HUES48 (cell line): ENCODE measurements around the gene TBXAS1.

Source experiments
- H3K27ac ChIP-seq: one replicate; pipeline ENCODE4 v1.7.0; 2013; ENCODE audit warnings: low read depth, low read length, inconsistent platforms
- H3K27me3 ChIP-seq: 2 replicates; pipeline ENCODE4 v1.6.1; 2013; ENCODE audit warnings: mild to moderate bottlenecking, low read length; ENCODE audit not compliant: control insufficient read depth, insufficient read depth
- H3K36me3 ChIP-seq: 2 replicates; pipeline ENCODE4 v1.6.1; 2013; ENCODE audit warnings: low read length; ENCODE audit not compliant: control insufficient read depth, insufficient read depth
- H3K4me1 ChIP-seq: 2 replicates; pipeline ENCODE4 v1.6.1; 2013; ENCODE audit warnings: mild to moderate bottlenecking, low read length; ENCODE audit not compliant: control insufficient read depth, insufficient read depth
- H3K4me3 ChIP-seq: 2 replicates; pipeline ENCODE4 v1.5.1; 2013; ENCODE audit warnings: mild to moderate bottlenecking, low read depth, low read length
- H3K9ac ChIP-seq: 2 replicates; pipeline ENCODE4 v1.6.1; 2013; ENCODE audit warnings: mild to moderate bottlenecking, low read depth, low read length, moderate library complexity
- H3K9me3 ChIP-seq: 2 replicates; pipeline ENCODE4 v1.6.1; 2013; ENCODE audit warnings: low read length; ENCODE audit not compliant: control insufficient read depth, insufficient read depth

Gene TBXAS1

DNA sequence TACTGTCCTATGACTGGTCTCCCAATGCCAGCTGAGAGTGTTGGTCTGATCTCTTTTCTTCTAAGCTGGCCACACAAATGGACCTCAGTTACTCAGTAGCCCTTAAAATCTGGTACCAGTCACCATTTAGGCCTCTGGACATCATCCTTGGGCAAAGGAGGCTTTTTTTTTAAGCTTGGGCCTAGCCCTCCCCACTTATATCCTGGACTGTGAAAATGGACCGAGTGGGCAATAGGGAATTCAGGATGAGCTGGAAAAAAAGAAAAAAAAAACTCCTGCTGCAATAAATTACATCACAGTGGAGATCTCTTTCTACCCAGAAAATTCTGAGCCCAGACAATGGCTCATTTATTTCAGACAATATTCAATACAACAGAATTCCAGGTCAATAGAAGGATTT lies 165.3 kb downstream of the TBXAS1 start:
- no peaks in the 10 kb centered on the region for H3K9me3 ChIP-seq
- no peak overlapping the region for H3K4me3 ChIP-seq
- H3K9ac ChIP-seq: no peak overlapping the region
- no peaks in the 10 kb centered on the region for H3K27me3 ChIP-seq
- H3K27ac ChIP-seq: no peak overlapping the region
- no peaks in the 10 kb centered on the region for H3K36me3 ChIP-seq
- peaks cover 4% of the 10 kb centered on the region; the same call in 1 of the 2 replicates for H3K4me1 ChIP-seq

DNA sequence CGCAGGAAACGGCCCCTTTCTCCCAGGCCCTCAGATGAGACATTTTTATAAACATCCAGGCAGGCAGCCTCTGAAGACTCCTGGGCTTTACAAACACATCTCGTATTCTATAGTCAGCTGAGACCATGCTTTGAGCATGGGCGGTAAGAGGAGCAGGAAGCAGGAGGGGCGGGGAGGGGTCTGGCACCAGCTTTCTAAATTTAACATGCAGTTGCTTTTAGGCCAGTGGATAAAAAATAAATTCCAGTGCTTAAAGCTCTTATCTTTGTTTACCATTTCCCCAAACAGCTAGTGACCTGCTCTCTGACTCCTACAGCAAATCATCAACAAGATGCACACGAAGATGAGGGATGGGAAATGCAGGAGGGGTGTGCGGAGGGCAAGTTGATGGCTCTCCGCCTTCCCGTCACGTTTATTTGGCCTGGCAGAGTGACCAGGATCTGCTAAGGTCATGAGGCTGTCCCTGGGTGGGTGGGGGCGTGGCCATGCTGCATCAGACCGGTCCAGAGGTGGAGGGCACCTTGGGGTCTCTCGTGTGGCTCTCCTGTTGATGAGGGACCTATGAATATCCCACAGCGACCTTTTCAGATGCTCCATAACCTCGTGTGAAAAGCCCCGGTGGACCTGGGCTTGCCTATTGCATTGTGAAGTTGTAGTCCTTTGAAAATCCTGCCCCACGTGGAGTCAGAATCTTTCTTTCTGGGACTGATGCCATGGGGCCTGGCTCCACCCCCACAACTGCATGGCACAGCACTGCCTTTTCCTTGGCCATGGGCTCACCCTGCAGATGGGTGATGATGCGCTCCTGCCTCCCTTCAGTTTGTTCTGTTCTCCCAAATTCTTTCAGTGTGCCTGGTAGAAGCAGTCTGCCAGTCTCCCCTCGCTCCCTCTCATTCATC lies 166.2 kb downstream of the TBXAS1 start:
- Histone ChIP-seq H3K4me3 (no peak overlapping the region), H3K27ac (no peak overlapping the region), H3K4me1 (peaks cover under 1% of the 10 kb centered on the region; the same call in 1 of the 2 replicates), H3K9me3 (no peaks in the 10 kb centered on the region), H3K36me3 (no peaks in the 10 kb centered on the region), H3K9ac (no peak overlapping the region), H3K27me3 (no peaks in the 10 kb centered on the region)

DNA sequence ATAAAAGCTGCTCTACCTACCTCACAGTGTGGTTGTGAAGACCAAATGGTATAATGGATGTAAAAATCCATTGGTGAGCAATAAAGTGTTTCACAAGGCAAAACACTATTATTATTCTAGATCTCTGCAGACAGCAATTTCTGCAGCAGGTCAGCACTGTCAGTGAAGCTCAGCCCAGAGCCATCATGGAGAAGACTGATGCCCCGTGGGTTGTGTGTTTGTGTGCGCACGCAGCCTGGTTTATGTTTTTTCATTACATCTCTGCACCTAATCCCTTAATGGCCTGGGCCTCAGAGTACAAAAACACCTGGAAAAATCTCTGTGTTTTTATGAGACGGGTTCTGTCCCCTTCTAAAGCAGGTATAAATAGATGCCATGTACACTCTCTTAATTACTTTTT lies 169.5 kb downstream of the TBXAS1 start:
- no peaks in the 10 kb centered on the region for H3K4me1 ChIP-seq
- H3K9ac ChIP-seq: no peak overlapping the region
- H3K36me3 ChIP-seq: no peaks in the 10 kb centered on the region

DNA sequence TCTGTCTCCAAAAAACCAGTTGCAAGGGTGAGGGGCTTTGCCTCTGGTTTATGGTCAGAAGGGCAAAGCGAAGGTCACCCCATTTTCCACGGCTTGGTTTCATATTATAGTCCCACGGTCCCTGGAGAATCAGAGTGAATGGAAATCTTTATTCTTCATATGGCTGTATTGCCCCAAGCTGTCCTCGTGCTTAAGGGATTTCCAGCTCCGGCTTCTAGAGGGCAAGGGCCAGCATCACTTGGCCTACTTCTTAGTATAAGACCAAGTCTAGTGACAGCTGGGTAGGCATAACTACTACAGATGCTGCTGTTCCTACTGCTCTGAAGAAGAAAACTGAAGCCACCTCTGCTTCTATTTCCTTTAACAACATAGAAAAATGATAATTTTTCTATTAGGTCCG lies 170.5 kb downstream of the TBXAS1 start:
- Histone ChIP-seq H3K9ac (no peak overlapping the region), H3K27me3 (no peaks in the 10 kb centered on the region), H3K9me3 (no peaks in the 10 kb centered on the region), H3K4me1 (0 out of 2 replicates have a peak, but pooled peaks cover 3% of the 10 kb centered on the region), H3K36me3 (no peaks in the 10 kb centered on the region), H3K4me3 (no peak overlapping the region), H3K27ac (no peak overlapping the region)

More for the DNA sequence above, 169.5 kb downstream of the TBXAS1 start:
- Histone ChIP-seq H3K27ac (no peak overlapping the region), H3K27me3 (no peaks in the 10 kb centered on the region), H3K9me3 (no peaks in the 10 kb centered on the region), H3K4me3 (no peak overlapping the region)

DNA sequence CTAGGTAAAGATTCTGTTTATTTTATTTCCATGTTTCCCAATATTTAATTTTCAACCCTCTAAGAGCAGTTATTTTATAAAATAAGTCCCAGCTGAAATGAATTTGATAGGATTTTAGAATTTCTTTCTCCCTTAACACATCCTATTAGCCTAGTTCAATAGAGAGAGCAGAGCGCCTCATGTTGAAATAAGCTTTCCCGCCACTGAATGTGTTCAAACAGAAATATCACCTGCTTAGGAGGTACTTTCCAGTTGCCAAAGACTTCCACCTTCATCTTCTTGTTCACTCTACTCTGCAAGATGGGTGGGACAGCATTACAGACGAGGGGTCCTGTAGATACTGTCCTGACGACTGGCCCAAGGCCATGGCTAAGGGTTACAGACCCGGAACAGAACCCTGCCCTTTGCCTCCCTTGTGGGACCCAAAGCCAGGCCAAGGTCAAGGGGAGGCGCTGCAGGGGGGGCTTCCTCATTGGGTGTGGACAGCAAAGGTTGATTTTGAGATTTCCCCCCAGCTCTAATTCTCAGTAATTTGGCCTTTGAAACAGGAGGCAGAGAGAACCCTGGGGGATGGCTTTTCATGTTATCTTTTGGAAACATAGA lies 171.7 kb downstream of the TBXAS1 start:
- Histone ChIP-seq H3K4me3 (no peak overlapping the region), H3K27ac (no peak overlapping the region), H3K4me1 (peaks cover 3% of the 10 kb centered on the region; the same call in 1 of the 2 replicates), H3K9ac (no peak overlapping the region), H3K27me3 (no peaks in the 10 kb centered on the region), H3K9me3 (no peaks in the 10 kb centered on the region), H3K36me3 (no peaks in the 10 kb centered on the region)

DNA sequence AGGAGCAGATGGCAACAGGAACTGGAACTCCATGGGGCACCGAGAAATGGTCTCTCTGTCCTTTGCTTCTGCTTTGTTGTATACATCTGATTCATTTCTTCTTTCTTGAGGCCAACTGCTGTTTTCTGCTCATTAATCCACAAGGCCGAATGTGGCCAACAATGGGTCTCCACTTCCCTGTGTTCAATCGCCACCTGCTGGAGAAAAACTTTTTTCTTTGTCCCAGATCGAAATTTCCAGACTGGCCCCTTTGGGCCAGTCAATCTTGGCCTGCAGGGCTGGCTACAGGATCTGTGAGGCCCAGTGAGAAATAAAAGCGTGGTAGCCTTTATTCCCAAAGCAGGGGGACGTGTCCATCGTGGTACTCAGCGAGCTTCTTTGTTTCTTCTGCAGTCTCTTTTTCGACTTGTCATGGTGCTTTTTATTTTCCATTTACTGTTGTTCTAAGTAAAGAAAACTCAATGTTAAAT lies 174.9 kb downstream of the TBXAS1 start:
- H3K4me1 ChIP-seq: peaks cover 6% of the 10 kb centered on the region; the same call in 1 of the 2 replicates
- H3K27ac ChIP-seq: no peak overlapping the region
- no peaks in the 10 kb centered on the region for H3K27me3 ChIP-seq
- no peaks in the 10 kb centered on the region for H3K9me3 ChIP-seq
- no peak overlapping the region for H3K9ac ChIP-seq
- H3K36me3 ChIP-seq: no peaks in the 10 kb centered on the region
- no peak overlapping the region for H3K4me3 ChIP-seq

DNA sequence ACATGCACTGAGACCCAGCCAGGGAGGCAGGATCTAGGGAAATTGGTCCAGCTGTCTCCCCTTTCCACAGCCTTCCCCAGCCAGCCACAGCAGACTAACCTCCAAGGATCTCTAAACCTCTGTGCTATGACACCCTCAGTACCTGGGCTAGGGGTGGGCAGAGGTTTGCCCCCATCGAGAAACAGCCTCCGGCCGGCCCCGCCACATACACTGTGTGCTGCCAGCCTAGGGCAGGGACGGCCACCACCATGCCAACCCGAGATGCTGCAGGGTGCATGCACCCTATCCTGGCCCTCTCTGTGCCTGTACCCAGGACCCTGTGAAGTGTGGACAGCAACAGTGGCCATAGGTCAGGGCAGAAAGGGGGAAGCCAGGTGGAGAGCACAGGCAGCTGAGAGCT lies 175.6 kb downstream of the TBXAS1 start:
- no peaks in the 10 kb centered on the region for H3K27me3 ChIP-seq
- H3K9me3 ChIP-seq: no peaks in the 10 kb centered on the region
- no peak overlapping the region for H3K4me3 ChIP-seq
- no peak overlapping the region for H3K27ac ChIP-seq
- no peaks in the 10 kb centered on the region for H3K36me3 ChIP-seq
- no peak overlapping the region for H3K9ac ChIP-seq
- H3K4me1 ChIP-seq: peaks cover 6% of the 10 kb centered on the region; the same call in 1 of the 2 replicates

GRCh38 chr7:140005341-140005740 lies 176.3 kb downstream of the TBXAS1 start:
- H3K9ac ChIP-seq: no peak overlapping the region
- H3K36me3 ChIP-seq: no peaks in the 10 kb centered on the region
- H3K27ac ChIP-seq: no peak overlapping the region
- H3K27me3 ChIP-seq: no peaks in the 10 kb centered on the region
- no peaks in the 10 kb centered on the region for H3K9me3 ChIP-seq
- H3K4me1 ChIP-seq: peaks cover 6% of the 10 kb centered on the region; the same call in 1 of the 2 replicates
- H3K4me3 ChIP-seq: no peak overlapping the region

DNA sequence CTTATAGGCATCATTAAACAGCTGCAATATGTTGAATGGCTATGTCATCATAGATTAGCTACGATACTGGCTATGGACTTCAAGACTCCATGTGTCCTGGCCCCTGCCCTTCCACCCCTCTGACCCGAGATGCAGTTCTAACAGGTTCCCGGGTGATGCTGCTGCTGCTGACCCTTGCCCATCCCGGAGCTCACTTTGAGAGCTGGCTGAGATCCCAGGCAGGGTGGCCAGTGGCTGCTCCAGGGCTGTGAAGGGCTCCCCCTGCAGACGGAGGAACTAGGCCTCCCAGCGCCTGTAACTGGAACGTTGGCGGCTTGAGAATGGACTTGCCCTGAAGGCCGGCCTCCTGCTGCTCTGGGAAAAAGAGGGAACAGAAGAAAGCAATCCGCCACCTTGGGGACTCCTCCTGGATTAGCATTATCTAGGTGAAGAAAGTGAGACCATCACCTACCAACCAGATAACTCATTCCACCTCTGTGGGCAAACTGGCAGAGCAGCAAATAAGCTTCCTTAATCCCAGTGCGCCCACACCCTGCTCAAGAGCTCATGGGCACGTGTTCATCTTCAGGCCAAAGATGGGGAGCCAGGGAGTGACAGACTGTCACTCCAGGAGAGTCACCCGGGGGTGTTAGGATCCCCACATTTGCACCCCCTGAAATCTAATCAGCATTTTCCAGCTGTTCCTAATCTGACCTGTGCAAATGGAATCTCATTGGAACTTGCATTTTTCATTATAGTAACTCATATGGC lies 176.9 kb downstream of the TBXAS1 start:
- Histone ChIP-seq H3K9ac (no peak overlapping the region), H3K4me3 (no peak overlapping the region), H3K27ac (no peak overlapping the region), H3K27me3 (no peaks in the 10 kb centered on the region), H3K4me1 (peaks cover 6% of the 10 kb centered on the region; the same call in 1 of the 2 replicates), H3K9me3 (no peaks in the 10 kb centered on the region), H3K36me3 (no peaks in the 10 kb centered on the region)

GRCh38 chr7:140006600-140006999 lies 177.5 kb downstream of the TBXAS1 start:
- Histone ChIP-seq H3K27ac (no peak overlapping the region), H3K9me3 (no peaks in the 10 kb centered on the region), H3K27me3 (no peaks in the 10 kb centered on the region), H3K4me1 (peaks cover 6% of the 10 kb centered on the region; the same call in 1 of the 2 replicates), H3K9ac (no peak overlapping the region), H3K36me3 (no peaks in the 10 kb centered on the region), H3K4me3 (no peak overlapping the region)
